AG04450 (cell line): ENCODE data around the gene RNASE12. TPM values are rescaled to one million over a fixed set of nuclear protein-coding genes. Genes with fewer than 3 reads are reported as not detected.

ENCODE experiments used
- polyA plus RNA-seq: library from polyadenylated mRNA; depleted of rRNA; stranded (reverse); fragments of >200 nt; gene quantifications from 2 replicates; pipeline ENCODE4 v1.2.3, GENCODE V29; 2011; rRNA removed

Gene RNASE12
- polyA plus RNA-seq, 1 experiment, result not detected

Other genes starting within 250 kb of the RNASE12 start
- gene PARP2, start 247.7 kb downstream of the RNASE12 start, polyA plus RNA-seq, result 11.8 and 12.3 TPM in 2 replicates
- 18.6 and 18.8 TPM in 2 replicates for gene TEP1, start 177.9 kb downstream of the RNASE12 start, polyA plus RNA-seq
- 0.06 and 0.09 TPM in 2 replicates for gene KLHL33, start 155.2 kb downstream of the RNASE12 start, polyA plus RNA-seq
- gene OSGEP, start 136.6 kb downstream of the RNASE12 start, polyA plus RNA-seq, result 23.6 and 29.2 TPM in 2 replicates
- 240 and 274 TPM in 2 replicates for gene APEX1, start 136.2 kb downstream of the RNASE12 start, polyA plus RNA-seq
- gene PIP4P1, start 129.9 kb downstream of the RNASE12 start, polyA plus RNA-seq, result 24.5 and 29.9 TPM in 2 replicates
- gene PNP, start 122.0 kb downstream of the RNASE12 start, polyA plus RNA-seq, result 23.1 and 25.3 TPM in 2 replicates
- not detected in 2 replicates for gene RNASE10, start 85.8 kb downstream of the RNASE12 start, polyA plus RNA-seq
- not detected in 2 replicates for gene RNASE9, start 30.3 kb downstream of the RNASE12 start, polyA plus RNA-seq
- not detected in 2 replicates for gene RNASE11, start 3.4 kb downstream of the RNASE12 start, polyA plus RNA-seq
- not detected in 2 replicates for gene OR6S1, start 50.3 kb upstream of the RNASE12 start, polyA plus RNA-seq
- gene RNASE4, start 93.2 kb upstream of the RNASE12 start, polyA plus RNA-seq, result 15.8 and 19.0 TPM in 2 replicates
- 5.1 TPM in 2 replicates for gene ANG, start 97.4 kb upstream of the RNASE12 start, polyA plus RNA-seq
- not detected in 2 replicates for gene EDDM3A, start 154.5 kb upstream of the RNASE12 start, polyA plus RNA-seq
- gene EDDM3B, start 177.0 kb upstream of the RNASE12 start, polyA plus RNA-seq, result not detected in 2 replicates
- not detected in 2 replicates for gene RNASE6, start 189.9 kb upstream of the RNASE12 start, polyA plus RNA-seq
- not detected in 2 replicates for gene RNASE1, start 211.5 kb upstream of the RNASE12 start, polyA plus RNA-seq